Heart left ventricle (tissue), 16 donors: ENCODE results near the gene E2F6. TPM values are rescaled to one million over a fixed set of nuclear protein-coding genes. Genes with fewer than 3 reads are reported as not detected.

ENCODE experiments used
- ATAC-seq, 4 donors: fragments of 200-7000 bp; cut with Tn5 transposase; one replicate each; pipeline ENCODE4 v1.9.1; 2020 to 2022; ENCODE audit warnings: moderate library complexity in 4 of 4, mild to moderate bottlenecking in 3 of 4, moderate number of reproducible peaks in 1 of 4
- DNase-seq, 5 donors: peaks; one replicate each; pipeline ENCODE4 v3.0.0-alpha.2; 2020
- H3K27ac ChIP-seq, 12 donors: fragments of 200-600 bp; sonication (generic) in 4 of 12; one replicate each; pipeline versions ENCODE4 v1.5.0 to v1.8.0; 2016 to 2022; ENCODE audit warnings: mild to moderate bottlenecking in 2 of 12
- H3K27me3 ChIP-seq, 9 donors: fragments of 200-600 bp; sonication (generic) in 2 of 9; one replicate each; pipeline versions ENCODE4 v1.5.1 to v1.8.0; 2016 to 2022; ENCODE audit warnings: mild to moderate bottlenecking in 3 of 9
- H3K36me3 ChIP-seq, 9 donors: fragments of 200-600 bp; sonication (generic) in 2 of 9; one replicate each; pipeline versions ENCODE4 v1.5.0 to v1.8.0; 2018 to 2022; ENCODE audit warnings: mild to moderate bottlenecking in 2 of 9
- H3K4me1 ChIP-seq, 12 donors: fragments of 200-600 bp; sonication (generic) in 4 of 12; one replicate each; pipeline versions ENCODE4 v1.5.0 to v1.8.0; 2016 to 2022; ENCODE audit warnings: mild to moderate bottlenecking in 3 of 12
- H3K4me3 ChIP-seq, 12 donors: fragments of 200-600 bp; sonication (generic) in 4 of 12; one replicate each; pipeline versions ENCODE4 v1.5.0 to v1.8.0; 2017 to 2022; ENCODE audit warnings: mild to moderate bottlenecking in 9 of 12, moderate library complexity in 4 of 12
- H3K9me3 ChIP-seq, 12 donors: fragments of 200-600 bp; sonication (generic) in 4 of 12; one replicate each; pipeline versions ENCODE4 v1.5.0 to v1.8.0; 2016 to 2022; ENCODE audit warnings: mild to moderate bottlenecking in 1 of 12
- CTCF ChIP-seq, 12 donors: fragments of 200-600 bp; sonication (generic) in 4 of 12; IDR thresholded peaks; one replicate each; pipeline versions ENCODE4 v1.5.0 to v1.8.0; 2018 to 2022; ENCODE audit warnings: antibody characterized with exemption in 12 of 12, mild to moderate bottlenecking in 5 of 12
- POLR2A ChIP-seq, 2 donors: fragments of 450-650 bp; IDR thresholded peaks; one replicate each; pipeline ENCODE4 v1.6.1; 2017; ENCODE audit warnings: antibody characterized with exemption in 2 of 2, mild to moderate bottlenecking in 2 of 2, moderate library complexity in 2 of 2
- WGBS, 4 donors: extraction: QIAGEN DNeasy Blood & Tissue Kit in 2 of 4; methylation state at CpG; one replicate each; pipeline versions ENCODE4 v1.1.5 to v1.1.7; 2013 to 2018; 5-methylcytosine and 5-hydroxymethylcytosine counted together
- intact Hi-C, 10 donors: fragments of 100-400 bp; cut with DNase I; formaldehyde crosslinking; loops; one replicate each; pipeline versions ENCODE4 v1.11.1 to v1.14.2; 2022
- polyA plus RNA-seq, 2 donors: library from polyadenylated mRNA; stranded (reverse); fragments of 200-250 nt; gene quantifications; one replicate each; pipeline ENCODE4 v1.2.3, GENCODE V29; 2013
- total RNA-seq, 9 donors: library from RNA; depleted of rRNA in 2 of 9; stranded (reverse); fragments of >200 nt in 2 of 9; fragmentation: NEBNext Ultra II Directional in 3 of 9; extraction: Animal tissue kit (Norgen Biotek cat#: 25700) in 3 of 9; gene quantifications; one replicate each; pipeline versions ENCODE4 v1.1.0 to v1.2.4, GENCODE V29; 2016 to 2023
- donor health status: ischemic (EF 13 %, LVEDD 7.1; RV severe dilation, severe dysfunction).
- donor health status: healthy with polysubstance abuse.
- donor health status: DM: no; HTN: yes; CAD: no.
- donor health status: DM: no; HTN: no; CAD: no.
- donor health status: ischemic (EF 25% LVEDD 6.9; RV normal size, moderate dysfunction).
- donor health status: ischemic (EF 25% LVEDD 5.7; RV mildly dilated, moderate dysfunction).
- donor health status: healthy.
- donor health status: DM: yes; HTN: yes; CAD: no.
- donor health status: ischemic (EF 35%, LVEDD 5.7; RV mildly dilated, moderate dysfunction).
- donor health status: nonischemic (EF 11% LVEDD 7.7; RV severe dilation, severe dysfunction).
- donor health status: DM: yes; HTN: yes; CAD: no.
- donor health status: PGD.
- donor health status: ischemic (EF 29% LVEDD 5.4; RV normal size, mild dysfunction).
- donor health status: nonischemic (EF 23%, LVEDD 6.1; RV moderate dilation, normal function).

E2F6 gene
- total and polyA plus RNA-seq, 11 donors = 8.7 to 20.4 (median 15.0) TPM

GRCh38 chr2:11422491-11422865 lies 43.5 kb downstream of the E2F6 start:
- DNase-seq = no peak
- TF ChIP-seq CTCF (IDR thresholded peaks at IDR 0.05) (no peak), POLR2A (IDR thresholded peaks at IDR 0.05) (no peak)
- no peaks in the 10 kb centered on the region for H3K27me3 ChIP-seq
- peaks cover 0 to 12% (median 5%) of the 10 kb centered on the region in 12 donors for H3K9me3 ChIP-seq
- H3K27ac ChIP-seq = no peak overlapping the region
- ATAC-seq = no peak
- 85 to 92% (median 88%) methylated on average over 5 of the region's 5 CpGs for WGBS, 4 donors
- H3K4me1 ChIP-seq = peaks cover 0 to 17% (median 0%) of the 10 kb centered on the region in 12 donors
- no peak overlapping the region for H3K4me3 ChIP-seq
- intact Hi-C loops = no loop called here
- H3K36me3 ChIP-seq = no peaks in the 10 kb centered on the region

DNA sequence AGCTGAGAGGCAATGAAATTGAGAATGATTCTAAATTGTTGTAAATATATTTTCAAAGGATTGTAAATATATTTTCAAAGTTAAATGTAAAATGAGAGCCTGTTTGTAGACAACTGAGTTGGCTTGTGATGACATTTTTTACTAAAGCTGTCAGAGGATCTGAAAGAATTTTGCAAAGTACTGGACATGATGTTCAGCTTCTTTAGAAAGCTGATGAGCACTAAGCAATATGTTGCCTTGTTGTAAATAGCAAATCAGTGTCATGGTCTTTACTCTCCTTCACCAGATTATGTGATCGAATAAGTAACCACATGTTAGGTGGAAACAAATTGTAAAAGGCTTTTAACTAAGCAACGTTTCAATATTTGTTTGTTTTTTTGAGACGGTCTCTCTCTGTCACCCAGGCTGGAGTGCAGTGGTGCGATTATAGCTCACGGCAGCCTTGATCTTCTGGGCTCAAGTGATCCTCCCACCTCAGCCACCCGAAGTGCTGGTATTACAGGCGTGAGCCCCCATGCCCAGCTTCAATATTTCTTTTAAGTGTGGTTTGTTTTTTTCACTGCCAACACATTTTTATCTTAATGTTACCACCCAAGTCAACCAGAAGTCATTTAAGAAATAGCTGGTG lies 44.0 kb downstream of the E2F6 start:
- WGBS, 4 donors = 75 to 88% (median 81%) methylated on average over 7 of the region's 7 CpGs
- peak overlapping the region in 4 of 12 donors; percentile 19 to 84 (median 47) for H3K27ac ChIP-seq
- no peak for ATAC-seq

DNA sequence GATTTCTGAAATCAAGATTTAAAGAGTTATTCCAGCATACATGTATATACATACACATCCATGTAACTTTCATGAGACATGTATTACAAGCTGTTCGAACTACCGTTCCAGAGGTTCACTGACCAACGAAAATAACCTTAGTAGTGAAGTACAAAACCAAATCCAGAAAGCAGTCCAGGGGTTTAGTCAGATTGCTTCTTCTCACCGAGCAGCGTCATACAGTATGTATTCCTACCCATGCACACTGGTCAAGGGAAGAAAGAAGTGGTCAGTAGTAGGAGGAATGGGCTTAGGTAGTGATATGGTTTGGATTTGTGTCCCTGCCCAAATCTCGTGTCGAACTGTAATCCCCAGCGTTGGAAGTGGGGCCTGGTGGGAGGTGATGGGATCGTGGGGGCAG lies 45.3 kb downstream of the E2F6 start:
- H3K4me3 ChIP-seq = no peak overlapping the region
- ATAC-seq (peak in 3 of 4 donors; percentile 10 to 26 (median 19)), DNase-seq (no peak)
- no peaks in the 10 kb centered on the region for H3K36me3 ChIP-seq
- intact Hi-C loops = no loop called here
- peaks cover 0 to 12% (median 5%) of the 10 kb centered on the region in 12 donors for H3K9me3 ChIP-seq
- H3K27ac ChIP-seq = peak overlapping the region in 8 of 12 donors; percentile 57 to 88 (median 80)
- peaks cover 0 to 17% (median 0%) of the 10 kb centered on the region in 12 donors for H3K4me1 ChIP-seq
- TF ChIP-seq POLR2A (IDR thresholded peaks at IDR 0.05) (no peak), CTCF (IDR thresholded peaks at IDR 0.05) (no peak)
- 84 to 94% (median 89%) methylated on average over 9 of the region's 9 CpGs for WGBS, 4 donors
- H3K27me3 ChIP-seq = no peaks in the 10 kb centered on the region

More for the DNA sequence above, 44.0 kb downstream of the E2F6 start:
- H3K4me3 ChIP-seq = no peak overlapping the region
- no peaks in the 10 kb centered on the region for H3K36me3 ChIP-seq
- H3K27me3 ChIP-seq = no peaks in the 10 kb centered on the region
- DNase-seq = no peak
- intact Hi-C loops = no loop called here
- peaks cover 0 to 17% (median 0%) of the 10 kb centered on the region in 12 donors for H3K4me1 ChIP-seq
- H3K9me3 ChIP-seq = peaks cover 0 to 12% (median 5%) of the 10 kb centered on the region in 12 donors
- no peak for TF ChIP-seq POLR2A (IDR thresholded peaks at IDR 0.05)
- TF ChIP-seq CTCF (IDR thresholded peaks at IDR 0.05) = no peak

DNA sequence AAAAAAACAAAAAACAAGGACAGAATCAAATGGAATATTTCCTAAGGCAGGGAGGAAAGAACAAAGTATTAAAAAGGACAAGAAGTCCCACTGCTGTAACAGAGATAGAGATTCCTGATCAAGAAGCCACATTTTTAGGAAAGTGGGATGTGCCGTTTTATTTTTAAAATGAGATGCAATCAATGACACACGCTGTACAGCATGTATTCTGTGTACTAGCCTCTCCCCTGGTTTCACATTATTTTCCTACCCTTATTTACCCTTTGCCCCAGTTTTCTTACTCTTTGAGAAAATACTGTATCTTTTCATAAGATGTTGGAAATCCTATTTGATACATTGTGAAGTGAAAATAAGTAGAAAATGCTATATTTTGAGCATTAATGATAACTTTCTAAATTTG lies 45.8 kb downstream of the E2F6 start:
- WGBS, 4 donors = 25 to 40% (median 33%) methylated on average over 2 of the region's 2 CpGs
- Histone ChIP-seq H3K4me3 (peak overlapping the region in 6 of 12 donors; percentile 1 to 26 (median 10)), H3K27me3 (no peaks in the 10 kb centered on the region), H3K4me1 (peaks cover 0 to 17% (median 0%) of the 10 kb centered on the region in 12 donors), H3K27ac (peak overlapping the region in 11 of 12 donors; percentile 57 to 88 (median 75)), H3K9me3 (peaks cover 0 to 12% (median 5%) of the 10 kb centered on the region in 12 donors), H3K36me3 (no peaks in the 10 kb centered on the region)
- ATAC-seq (peak in 3 of 4 donors; percentile 30 to 70 (median 52)), DNase-seq (no peak)
- intact Hi-C loops = no loop called here
- no peak for TF ChIP-seq POLR2A (IDR thresholded peaks at IDR 0.05)
- TF ChIP-seq CTCF (IDR thresholded peaks at IDR 0.05) = no peak
